ENCODE results near the gene EYS.

Gene EYS

DNA sequence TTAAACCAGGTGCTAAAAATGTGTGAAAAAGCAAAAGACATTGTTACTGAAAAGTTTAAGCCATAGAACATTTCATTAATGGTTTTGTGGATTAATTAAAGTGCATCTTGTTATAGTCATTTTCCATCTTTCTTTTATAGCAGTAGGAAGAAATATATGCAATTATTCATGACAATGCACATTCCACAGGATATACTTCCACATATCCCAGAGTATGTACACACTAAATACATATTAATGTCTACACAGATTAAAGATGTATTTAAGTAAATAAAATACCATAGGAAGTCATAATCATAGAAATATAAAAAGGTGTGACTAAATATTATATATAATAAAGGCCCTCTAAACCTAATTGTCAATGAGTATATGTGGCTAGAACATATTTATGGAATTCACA lies 1492.7 kb downstream of the EYS start:
- no peak for DNase-seq

DNA sequence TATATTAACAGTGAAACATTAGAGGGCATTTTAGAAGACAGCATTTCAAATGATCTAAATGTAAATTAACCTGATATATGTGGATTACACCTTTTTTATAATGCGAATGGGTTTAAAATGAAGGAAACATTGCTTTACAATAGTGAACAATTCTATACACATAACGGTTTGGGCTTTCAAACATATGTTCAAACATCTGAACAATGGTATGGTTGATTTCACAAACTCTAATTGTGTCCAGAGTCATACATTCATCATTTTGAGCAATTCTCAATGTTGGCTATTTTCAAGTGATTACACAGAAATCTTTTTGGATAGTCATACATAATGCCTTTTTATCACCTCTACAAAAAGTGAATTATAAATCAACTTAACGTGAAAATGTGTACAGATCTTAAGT lies 1493.3 kb downstream of the EYS start:
- no peak for DNase-seq

DNA sequence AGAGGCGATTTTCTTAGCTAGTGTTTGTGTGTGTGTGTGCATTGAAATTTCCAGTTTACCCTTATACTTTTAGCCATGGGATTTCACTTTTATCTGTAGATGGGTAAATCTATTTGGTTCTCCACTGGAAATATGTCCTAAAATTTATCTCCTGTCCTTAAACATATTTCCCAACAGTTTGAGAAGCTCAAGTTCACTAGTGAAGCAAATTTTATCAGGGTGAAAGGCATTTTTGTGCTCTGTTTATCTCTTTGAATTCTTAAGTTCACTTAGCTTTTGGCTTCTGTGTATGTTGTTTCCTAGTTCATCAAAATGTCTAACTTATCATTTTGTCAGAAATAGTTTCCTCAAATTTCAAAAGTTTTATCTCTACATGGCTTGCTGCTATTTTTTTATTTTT lies 1509.8 kb downstream of the EYS start:
- DNase-seq: no peak

DNA sequence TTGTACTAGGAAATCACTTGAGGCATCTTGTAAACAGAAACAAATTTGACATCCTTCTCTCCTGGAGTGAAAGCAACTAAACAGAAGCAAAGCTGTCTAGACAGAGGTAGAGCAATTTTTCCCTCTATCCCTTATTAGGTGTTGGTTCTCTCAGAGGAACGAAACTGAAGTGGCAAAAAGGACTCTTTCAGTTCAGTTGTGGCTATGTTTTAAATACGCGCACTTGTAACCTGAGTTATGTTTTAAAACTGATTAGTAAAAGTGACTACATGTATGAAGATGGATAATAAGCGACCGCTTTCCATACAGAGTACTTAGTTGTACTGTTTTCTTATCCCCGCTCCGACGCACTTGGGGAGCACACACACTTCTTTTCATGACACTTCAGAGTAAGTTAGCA lies 1520.4 kb downstream of the EYS start:
- DNase-seq: no peak

- no peak for DNase-seq
Observed at GRCh38 chr6:64185621-64186020, 1521.4 kb downstream of the EYS start.

- DNase-seq: no peak
Observed at GRCh38 chr6:64175296-64175695, 1531.7 kb downstream of the EYS start.

GRCh38 chr6:64170316-64170715 lies 1536.7 kb downstream of the EYS start:
- no peak for DNase-seq

DNA sequence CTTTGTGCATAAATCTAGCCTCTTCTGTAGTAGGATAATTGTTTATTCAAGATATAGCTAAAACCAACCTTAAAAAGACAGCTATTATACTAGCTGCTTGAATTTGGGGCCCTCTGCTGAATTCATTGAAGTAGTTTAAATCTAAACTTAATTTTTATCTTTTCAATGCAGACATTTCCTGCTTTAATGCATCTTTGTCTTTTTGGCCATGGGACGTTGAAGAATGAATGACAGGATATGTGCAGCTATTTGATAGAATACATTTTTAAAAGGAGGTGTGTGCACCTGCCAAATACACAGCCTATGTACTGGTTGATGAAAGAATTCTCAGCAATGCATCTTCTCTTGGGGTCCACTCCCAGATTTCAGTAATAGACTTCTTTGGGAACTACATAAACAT lies 1546.5 kb downstream of the EYS start:
- DNase-seq: no peak

DNA sequence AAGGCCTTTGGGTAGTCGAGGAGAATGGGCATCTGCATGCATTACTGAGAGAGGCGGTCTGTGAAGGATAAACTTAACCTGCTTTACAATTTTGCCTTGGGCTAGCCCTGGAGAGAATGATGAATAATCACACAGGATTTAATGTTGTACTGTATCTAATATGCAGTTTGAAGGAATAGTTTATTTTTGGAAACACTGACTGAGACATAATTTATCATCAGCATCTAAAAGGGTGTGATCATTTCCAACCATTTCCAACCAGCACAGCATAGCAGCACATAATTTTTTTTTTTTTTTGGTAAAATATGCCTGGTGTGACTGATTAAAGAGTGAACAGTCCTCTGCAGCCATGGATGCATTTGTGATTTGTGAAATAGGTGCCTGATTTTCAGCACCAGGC lies 1552.0 kb downstream of the EYS start:
- DNase-seq: no peak

DNA sequence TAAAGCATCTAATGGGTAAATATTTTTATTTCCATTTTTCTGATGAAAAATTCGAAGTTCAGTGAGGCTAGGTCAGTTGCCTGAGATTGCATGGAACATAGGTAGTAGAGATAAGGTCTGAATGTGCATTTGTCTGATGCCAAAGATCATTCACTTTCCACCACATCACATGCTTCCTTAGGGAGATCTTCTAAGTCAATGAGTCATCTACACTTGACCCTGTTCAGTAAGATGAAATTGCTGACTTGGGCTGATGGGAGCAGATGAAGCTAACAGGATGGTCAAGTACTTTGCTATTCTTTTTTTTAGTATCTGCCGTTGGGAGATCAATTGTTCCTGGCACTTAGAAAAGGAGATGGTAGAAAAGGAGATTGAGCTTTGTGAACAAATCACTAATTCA lies 1560.2 kb downstream of the EYS start:
- no peak for DNase-seq

- no peak for DNase-seq
Observed at GRCh38 chr6:64146094-64146493, 1560.9 kb downstream of the EYS start.

- no peak for DNase-seq
Observed at GRCh38 chr6:64145658-64146057, 1561.4 kb downstream of the EYS start.

- no peak for DNase-seq
Observed at GRCh38 chr6:64143101-64143500, 1563.9 kb downstream of the EYS start.

GRCh38 chr6:64141680-64142079 lies 1565.3 kb downstream of the EYS start:
- DNase-seq: no peak

GRCh38 chr6:64128301-64129024 lies 1578.6 kb downstream of the EYS start:
- no peak for DNase-seq

GRCh38 chr6:64123761-64124633 lies 1583.0 kb downstream of the EYS start:
- DNase-seq: no peak

- DNase-seq: no peak
Observed at GRCh38 chr6:64122712-64123375, 1584.2 kb downstream of the EYS start.

- DNase-seq: no peak
Observed at GRCh38 chr6:64121011-64121565, 1585.9 kb downstream of the EYS start.

- DNase-seq: no peak
Observed at GRCh38 chr6:64113704-64114103, 1593.3 kb downstream of the EYS start.

GRCh38 chr6:64104051-64104450 lies 1603.0 kb downstream of the EYS start:
- no peak for DNase-seq

GRCh38 chr6:64103480-64103879 lies 1603.5 kb downstream of the EYS start:
- no peak for DNase-seq

GRCh38 chr6:64100702-64101303 lies 1606.2 kb downstream of the EYS start:
- no peak for DNase-seq

DNA sequence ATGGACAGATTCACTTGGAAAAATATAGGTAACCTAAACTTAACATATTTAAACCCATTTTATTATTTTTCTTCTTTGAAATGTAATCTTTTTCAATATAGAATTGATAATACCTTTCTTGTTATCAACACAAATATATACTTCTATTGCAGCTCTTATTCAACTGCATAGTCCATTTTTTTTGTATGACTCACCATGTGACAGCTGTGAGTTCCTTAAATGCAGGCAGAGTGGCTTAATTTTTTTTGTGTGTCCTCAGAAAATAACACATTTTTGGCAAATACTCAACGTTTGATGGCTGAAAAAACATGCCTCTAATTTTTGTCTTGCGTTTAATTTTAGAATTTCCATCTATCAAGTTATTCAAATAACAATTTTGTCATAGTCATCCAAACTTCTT lies 1616.7 kb downstream of the EYS start:
- DNase-seq: no peak
